B cell (primary cell): ENCODE measurements around the gene THNSL1. TPM values are rescaled to one million over a fixed set of nuclear protein-coding genes. Genes with fewer than 3 reads are reported as not detected.

Experiments
- ATAC-seq: fragments of 200-7000 bp; cut with Tn5 transposase; one replicate; pipeline ENCODE4 v1.10.0; 2021; ENCODE audit warnings: low read depth, mild to moderate bottlenecking, moderate number of reproducible peaks, moderate library complexity
- CTCF ChIA-PET: fragments of 350-600 bp; sonication (Branson Sonifier 250); formaldehyde crosslinking; loops from one replicate; lab custom pipeline; 2021; ENCODE audit warnings: antibody characterized with exemption, inconsistent platforms; lab: Charles Lee
- POLR2A ChIA-PET: fragments of 350-600 bp; sonication (Branson Sonifier 250); formaldehyde crosslinking; loops from one replicate; lab custom pipeline; 2021; ENCODE audit warnings: antibody characterized with exemption; lab: Charles Lee
- DNase-seq: peaks from one replicate; pipeline ENCODE4 v3.0.0; 2013
- H2AFZ ChIP-seq: 2 replicates; pipeline ENCODE4 v1.6.1; 2012; ENCODE audit warnings: mild to moderate bottlenecking, low read depth, low read length; ENCODE audit not compliant: insufficient read depth, poor library complexity, severe bottlenecking
- H3K27ac ChIP-seq, 2 donors: 1 replicate in 1 of 2; 2 replicates in 1 of 2; pipeline ENCODE4 v1.5.1; 2012 to 2013; ENCODE audit warnings: low read length in 2 of 2, mild to moderate bottlenecking in 2 of 2, moderate library complexity in 1 of 2
- H3K27me3 ChIP-seq, 4 experiments: fragments of 200-600 bp in 1 of 4; sonication (generic) in 1 of 4; replicated peaks in 1 of 4; 1 replicate in 2 of 4; 2 replicates in 2 of 4; pipeline versions ENCODE4 v1.6.1 to v1.7.0; 2013 to 2016; ENCODE audit warnings: low read length in 3 of 4, mild to moderate bottlenecking in 2 of 4, mixed read lengths in 1 of 4, moderate library complexity in 1 of 4; ENCODE audit not compliant: insufficient read depth in 4 of 4, control insufficient read depth in 3 of 4; ENCODE audit errors: control extremely low read depth in 1 of 4
- H3K36me3 ChIP-seq, 2 experiments: replicated peaks in 1 of 2; 1 replicate in 1 of 2; 2 replicates in 1 of 2; pipeline versions ENCODE4 v1.6.1 to v1.7.1; 2013; ENCODE audit warnings: low read length in 1 of 2; ENCODE audit not compliant: insufficient read depth in 2 of 2, control insufficient read depth in 1 of 2; ENCODE audit errors: control extremely low read depth in 1 of 2, extremely low read depth in 1 of 2
- H3K4me1 ChIP-seq, 2 donors: fragments of 200-600 bp in 1 of 2; sonication (generic) in 1 of 2; 1 replicate in 1 of 2; 2 replicates in 1 of 2; pipeline versions ENCODE4 v1.5.1 to v1.6.1; 2013 to 2017; ENCODE audit warnings: low read length in 2 of 2; ENCODE audit not compliant: control insufficient read depth in 2 of 2, insufficient read depth in 2 of 2
- H3K4me2 ChIP-seq: replicated peaks from 2 replicates; pipeline ENCODE3; 2012; ENCODE audit warnings: mild to moderate bottlenecking, low read depth, low read length; ENCODE audit not compliant: poor library complexity, severe bottlenecking
- H3K4me3 ChIP-seq, 5 experiments: fragments of 200-600 bp in 1 of 5; sonication (generic) in 1 of 5; 1 replicate in 3 of 5; 2 replicates in 2 of 5; pipeline versions ENCODE4 v1.5.1 to v1.7.0; 2011 to 2016; ENCODE audit warnings: low read length in 4 of 5, mild to moderate bottlenecking in 4 of 5, low read depth in 2 of 5, control low read depth in 1 of 5, moderate library complexity in 1 of 5; ENCODE audit not compliant: insufficient read depth in 1 of 5; ENCODE audit errors: control extremely low read depth in 1 of 5, extremely low read depth in 1 of 5
- H3K79me2 ChIP-seq: fragments of 200-600 bp; sonication (generic); one replicate; pipeline ENCODE4 v1.6.0; 2016; ENCODE audit warnings: low read length; ENCODE audit not compliant: control insufficient read depth, insufficient read depth
- H3K9ac ChIP-seq: fragments of 200-600 bp; sonication (generic); 2 replicates; pipeline ENCODE4 v1.6.1; 2017; ENCODE audit warnings: mild to moderate bottlenecking, low read length, moderate library complexity
- H3K9me3 ChIP-seq, 3 donors: one replicate each; pipeline versions ENCODE4 v1.6.1 to v1.7.1; 2013; ENCODE audit warnings: low read length in 2 of 3; ENCODE audit not compliant: control insufficient read depth in 2 of 3, insufficient read depth in 1 of 3; ENCODE audit errors: control extremely low read depth in 1 of 3
- H4K20me1 ChIP-seq: 2 replicates; pipeline ENCODE4 v1.6.0; 2012; ENCODE audit warnings: mild to moderate bottlenecking, low read length; ENCODE audit not compliant: insufficient read depth, control insufficient read depth, poor library complexity, severe bottlenecking
- H3K27ac Mint-ChIP-seq: one replicate; pipeline ENCODE4 v1.8.0; 2021; ENCODE audit warnings: mixed read lengths
- H3K27me3 Mint-ChIP-seq: one replicate; pipeline ENCODE4 v1.8.0; 2021; ENCODE audit warnings: mixed read lengths
- H3K4me1 Mint-ChIP-seq: one replicate; pipeline ENCODE4 v1.8.0; 2021; ENCODE audit warnings: mixed read lengths
- H3K4me3 Mint-ChIP-seq: one replicate; pipeline ENCODE4 v1.8.0; 2021; ENCODE audit warnings: mixed read lengths
- H3K9me3 Mint-ChIP-seq: one replicate; pipeline ENCODE4 v1.8.0; 2022; ENCODE audit warnings: mixed read lengths; ENCODE audit not compliant: insufficient read depth
- EZH2 ChIP-seq: IDR thresholded peaks from 2 replicates; pipeline ENCODE4 v1.6.1; 2012; ENCODE audit warnings: borderline replicate concordance, low read depth, mild to moderate bottlenecking, moderate library complexity, low read length; ENCODE audit not compliant: insufficient read depth, poor library complexity, severe bottlenecking
- WGBS: methylation state at CpG from one replicate; pipeline ENCODE4 v1.1.5; 2013; ENCODE audit warnings: missing lambda C conversion rate; ENCODE audit not compliant: insufficient coverage; 5-methylcytosine and 5-hydroxymethylcytosine counted together
- intact Hi-C: fragments of 100-400 bp; cut with micrococcal nuclease; formaldehyde crosslinking; loops from one replicate; pipeline ENCODE4 v1.10.0; 2022
- polyA plus RNA-seq: library from polyadenylated mRNA; depleted of rRNA; stranded (reverse); fragments of >200 nt; gene quantifications from 2 replicates; pipeline ENCODE4 v1.2.3, GENCODE V29; 2012
- total RNA-seq, 2 donors: library from RNA; stranded (reverse); fragments of 120-200 nt in 1 of 2; gene quantifications; 1 replicate in 1 of 2; 2 replicates in 1 of 2; pipeline versions ENCODE4 v1.2.3 to v1.2.4, GENCODE V29; 2013 to 2022
- TF ChIP-seq, protein P1 (sequence below): fragments of 200-600 bp; IDR thresholded peaks from one replicate; pipeline ENCODE4 v1.8.0; 2022; ENCODE audit warnings: antibody characterized with exemption, mild to moderate bottlenecking

The THNSL1 gene
- total and polyA plus RNA-seq, 2 donors (not counting 1 experiment from before 2014, with no cell fraction given) = 0.72 to 4.3 TPM

- CTCF ChIA-PET = interaction anchor here (0.7 kb wide), 1 partner anchor 79 kb away, joined by 3 read pairs; no protein-coding TSS in a partner anchor
- no peaks in the 10 kb centered on the region for H3K9me3 Mint-ChIP-seq
- intact Hi-C loops = no loop called here
- POLR2A ChIA-PET = no interaction called here
- Histone ChIP-seq H3K79me2 (no peaks in the 10 kb centered on the region), H3K9me3 (no peaks in the 10 kb centered on the region), H3K4me3 (no peak overlapping the region), H3K4me1 (peaks cover 0 to 3% of the 10 kb centered on the region in 2 donors), H3K36me3 (no peaks in the 10 kb centered on the region), H2AFZ (no peak overlapping the region), H4K20me1 (no peaks in the 10 kb centered on the region), H3K9ac (no peak overlapping the region), H3K27me3 (no peaks in the 10 kb centered on the region), H3K4me2 (no peak overlapping the region), H3K27ac (no peak overlapping the region)
- H3K27me3 Mint-ChIP-seq = peaks cover 23% of the 10 kb centered on the region
- no peak overlapping the region for H3K27ac Mint-ChIP-seq
- H3K4me3 Mint-ChIP-seq = no peak overlapping the region
- ATAC-seq = no peak
- DNase-seq = no peak
- no peak for TF ChIP-seq EZH2
- TF ChIP-seq, protein P1, sequence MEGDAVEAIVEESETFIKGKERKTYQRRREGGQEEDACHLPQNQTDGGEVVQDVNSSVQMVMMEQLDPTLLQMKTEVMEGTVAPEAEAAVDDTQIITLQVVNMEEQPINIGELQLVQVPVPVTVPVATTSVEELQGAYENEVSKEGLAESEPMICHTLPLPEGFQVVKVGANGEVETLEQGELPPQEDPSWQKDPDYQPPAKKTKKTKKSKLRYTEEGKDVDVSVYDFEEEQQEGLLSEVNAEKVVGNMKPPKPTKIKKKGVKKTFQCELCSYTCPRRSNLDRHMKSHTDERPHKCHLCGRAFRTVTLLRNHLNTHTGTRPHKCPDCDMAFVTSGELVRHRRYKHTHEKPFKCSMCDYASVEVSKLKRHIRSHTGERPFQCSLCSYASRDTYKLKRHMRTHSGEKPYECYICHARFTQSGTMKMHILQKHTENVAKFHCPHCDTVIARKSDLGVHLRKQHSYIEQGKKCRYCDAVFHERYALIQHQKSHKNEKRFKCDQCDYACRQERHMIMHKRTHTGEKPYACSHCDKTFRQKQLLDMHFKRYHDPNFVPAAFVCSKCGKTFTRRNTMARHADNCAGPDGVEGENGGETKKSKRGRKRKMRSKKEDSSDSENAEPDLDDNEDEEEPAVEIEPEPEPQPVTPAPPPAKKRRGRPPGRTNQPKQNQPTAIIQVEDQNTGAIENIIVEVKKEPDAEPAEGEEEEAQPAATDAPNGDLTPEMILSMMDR = no peak
- peaks cover 9% of the 10 kb centered on the region for H3K4me1 Mint-ChIP-seq
Observed at GRCh38 chr10:25039531-25039930, 23.1 kb downstream of the THNSL1 start.

DNA sequence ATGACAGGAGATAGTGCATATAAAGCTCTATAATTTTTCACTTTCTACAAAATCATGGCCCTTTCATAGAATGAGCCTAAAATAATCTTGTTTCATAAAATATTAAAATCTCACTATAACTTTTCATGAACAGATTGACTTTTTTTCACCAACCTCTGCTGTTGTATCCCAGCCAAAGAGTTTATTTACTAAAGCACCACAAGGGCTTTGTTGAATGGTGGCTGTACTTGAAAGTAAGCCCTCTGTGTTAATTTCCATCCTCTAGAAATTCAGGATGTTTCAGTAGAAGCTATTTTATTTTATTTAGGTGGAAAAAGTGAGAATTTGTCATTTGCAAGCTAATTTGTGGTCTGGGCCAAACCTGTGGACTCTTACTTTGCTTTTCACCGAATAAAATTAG lies 30.2 kb downstream of the THNSL1 start:
- H3K9ac ChIP-seq = no peak overlapping the region
- H3K4me1 ChIP-seq = no peaks in the 10 kb centered on the region

More for the DNA sequence above, 30.2 kb downstream of the THNSL1 start:
- H3K9me3 ChIP-seq = no peaks in the 10 kb centered on the region
- ATAC-seq (no peak), DNase-seq (no peak)
- intact Hi-C loops = no loop called here
- TF ChIP-seq, protein P1 = no peak
- TF ChIP-seq EZH2 = no peak
- H3K27ac ChIP-seq = no peak overlapping the region
- Mint-ChIP-seq H3K27ac (no peak overlapping the region), H3K4me1 (no peaks in the 10 kb centered on the region), H3K4me3 (no peak overlapping the region), H3K27me3 (peaks cover 40% of the 10 kb centered on the region), H3K9me3 (no peaks in the 10 kb centered on the region)
- H3K36me3 ChIP-seq = no peaks in the 10 kb centered on the region
- POLR2A ChIA-PET = no interaction called here
- H3K27me3 ChIP-seq = peaks cover 0 to 4% (median 1%) of the 10 kb centered on the region in 4 experiments
- H3K4me2 ChIP-seq = no peak overlapping the region
- CTCF ChIA-PET = no interaction called here
- WGBS = no CpG with 5 or more reads among the region's 1 CpG
- H2AFZ ChIP-seq = no peak overlapping the region
- no peaks in the 10 kb centered on the region for H4K20me1 ChIP-seq
- H3K79me2 ChIP-seq = no peaks in the 10 kb centered on the region
- no peak overlapping the region for H3K4me3 ChIP-seq
